ENCODE results near the gene ACTG2. TPM values are rescaled to one million over a fixed set of nuclear protein-coding genes. Genes with fewer than 3 reads are reported as not detected.
"Not testable (repeated sequence)": the region's sequence is repeated elsewhere in the genome, so short reads cannot be mapped to it uniquely, and the experiment has no call there.

The ACTG2 gene
- total RNA-seq, 2 donors from 2014 or later, result 0.27 TPM; not detected in 1

DNA sequence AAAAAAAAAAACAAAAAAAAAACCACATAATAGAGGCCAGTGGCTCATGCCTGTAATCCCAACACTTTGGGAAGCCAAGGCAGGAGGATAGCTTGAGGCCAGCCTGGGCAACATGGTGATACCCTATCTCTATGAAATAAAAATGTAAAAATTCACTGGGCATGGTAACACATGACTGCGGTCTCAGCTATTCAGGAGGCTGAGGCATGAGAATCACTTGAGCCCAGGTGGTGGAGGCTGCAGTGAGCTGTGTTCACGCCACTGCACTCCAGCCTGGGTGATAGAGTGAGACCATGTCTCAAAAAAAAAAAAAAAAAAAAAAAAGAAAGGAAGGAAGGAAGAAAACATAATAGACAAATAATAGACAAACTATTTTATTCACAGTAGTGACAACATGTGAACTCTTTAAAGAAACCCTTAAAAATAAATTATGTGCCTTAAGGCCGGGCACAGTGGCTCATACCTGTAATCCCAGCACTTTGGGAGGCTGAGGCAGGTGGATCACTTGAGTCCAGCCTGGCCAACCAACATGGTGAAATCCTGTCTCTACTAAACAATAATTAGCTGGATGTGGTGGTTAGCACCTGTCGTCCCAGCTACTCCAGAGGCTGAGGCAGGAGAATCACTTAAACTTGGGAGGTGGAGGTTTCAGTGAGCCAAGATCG lies 11.3 kb downstream of the ACTG2 start:
- ATAC-seq; H3K9me3 Mint-ChIP-seq; H3K36me3 Mint-ChIP-seq; H3K27ac Mint-ChIP-seq; DNase-seq (ENCODE audit: low spot score in 2 of 2): not testable (repeated sequence)

DNA sequence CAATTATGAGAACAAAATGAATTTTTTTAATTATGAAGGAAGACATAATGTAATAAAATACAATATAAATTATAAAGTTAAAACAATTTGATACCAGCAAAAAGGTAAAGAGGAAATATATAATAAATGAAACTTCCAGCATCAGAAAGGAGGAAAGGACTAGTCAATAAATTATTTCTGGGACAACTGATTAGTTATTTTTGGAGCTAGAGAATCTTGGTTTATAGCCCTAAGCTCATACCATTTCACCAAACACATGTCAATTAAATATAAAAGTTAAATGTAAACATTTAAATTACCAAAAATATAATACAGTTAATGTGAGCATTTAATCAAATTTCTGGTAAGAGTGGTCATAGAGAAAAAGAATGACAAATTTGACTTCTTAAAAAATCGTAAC lies 12.1 kb downstream of the ACTG2 start:
- no peak for DNase-seq (ENCODE audit: low spot score in 2 of 2)
- Mint-ChIP-seq H3K9me3 (no peaks in the 10 kb centered on the region), H3K27ac (no peak overlapping the region), H3K36me3 (no peaks in the 10 kb centered on the region)
- no peak for ATAC-seq

DNA sequence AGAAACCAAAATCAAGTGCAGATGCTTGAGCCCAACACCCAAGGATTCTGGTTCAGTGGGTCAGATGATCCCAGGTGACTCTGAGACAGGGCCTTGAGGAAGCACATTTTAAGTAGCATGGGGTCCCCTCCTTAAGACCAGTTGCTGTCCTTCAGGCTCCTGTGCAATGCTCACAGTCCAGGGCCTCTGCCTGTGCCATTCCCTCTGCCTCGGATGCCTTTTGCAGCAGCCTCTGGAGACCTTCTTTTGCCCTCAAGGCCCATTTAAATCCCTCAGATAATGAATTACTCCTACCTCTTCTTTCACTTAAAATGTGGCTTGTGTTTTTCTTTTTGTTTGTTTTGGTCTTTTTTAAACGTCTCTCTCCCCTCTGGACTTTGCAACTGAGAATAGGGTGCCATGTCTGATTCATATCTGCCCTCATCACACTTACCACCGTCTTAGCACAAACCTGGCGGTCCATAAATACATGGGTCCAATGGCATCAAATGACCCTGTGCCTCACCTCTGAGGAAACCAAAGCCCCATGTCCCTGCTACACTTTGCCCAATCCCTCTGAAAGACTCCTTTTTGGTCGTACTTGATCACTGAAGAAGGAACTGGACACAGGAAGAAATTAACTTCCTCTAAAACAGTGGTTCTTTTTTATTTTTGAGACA lies 14.2 kb downstream of the ACTG2 start:
- Mint-ChIP-seq H3K36me3 (no peaks in the 10 kb centered on the region), H3K9me3 (no peaks in the 10 kb centered on the region), H3K27ac (no peak overlapping the region)
- ATAC-seq (no peak), DNase-seq (ENCODE audit: low spot score in 2 of 2) (no peak)

DNA sequence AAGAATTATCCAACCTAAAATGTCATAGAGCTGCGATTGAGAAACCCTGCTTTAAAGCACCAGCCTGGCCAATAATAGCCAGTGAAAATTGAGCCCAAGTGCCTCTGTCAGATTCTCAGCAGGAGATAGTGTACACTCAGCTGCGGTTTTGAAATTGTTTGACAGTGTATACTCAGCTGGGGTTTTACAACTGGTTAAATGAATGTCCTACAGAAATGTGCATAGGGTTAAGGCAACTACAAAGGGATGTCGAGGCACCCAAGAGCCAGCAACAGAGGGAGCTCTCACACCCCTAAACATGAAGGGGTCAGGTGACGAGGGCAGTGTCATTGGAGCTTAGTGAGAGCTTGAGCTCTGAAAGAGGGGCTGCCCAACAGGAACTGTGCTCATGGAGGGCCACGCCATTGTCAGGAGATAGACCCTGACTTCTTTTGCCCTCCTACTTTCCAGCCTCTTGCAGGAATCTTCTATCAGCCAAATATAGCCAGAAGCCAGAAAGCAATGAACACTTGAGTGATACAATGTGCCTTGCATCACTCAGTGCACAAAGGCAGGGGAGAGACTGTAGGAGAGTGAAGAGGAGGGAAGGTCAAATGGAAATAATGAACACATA lies 15.1 kb downstream of the ACTG2 start:
- ATAC-seq (peak; percentile 96), DNase-seq (ENCODE audit: low spot score in 2 of 2) (peak in 1 of 2 donors; percentile 45)
- Mint-ChIP-seq H3K9me3 (no peaks in the 10 kb centered on the region), H3K36me3 (no peaks in the 10 kb centered on the region), H3K27ac (peak overlapping the region in 1 of 2 donors; percentile 23)

DNA sequence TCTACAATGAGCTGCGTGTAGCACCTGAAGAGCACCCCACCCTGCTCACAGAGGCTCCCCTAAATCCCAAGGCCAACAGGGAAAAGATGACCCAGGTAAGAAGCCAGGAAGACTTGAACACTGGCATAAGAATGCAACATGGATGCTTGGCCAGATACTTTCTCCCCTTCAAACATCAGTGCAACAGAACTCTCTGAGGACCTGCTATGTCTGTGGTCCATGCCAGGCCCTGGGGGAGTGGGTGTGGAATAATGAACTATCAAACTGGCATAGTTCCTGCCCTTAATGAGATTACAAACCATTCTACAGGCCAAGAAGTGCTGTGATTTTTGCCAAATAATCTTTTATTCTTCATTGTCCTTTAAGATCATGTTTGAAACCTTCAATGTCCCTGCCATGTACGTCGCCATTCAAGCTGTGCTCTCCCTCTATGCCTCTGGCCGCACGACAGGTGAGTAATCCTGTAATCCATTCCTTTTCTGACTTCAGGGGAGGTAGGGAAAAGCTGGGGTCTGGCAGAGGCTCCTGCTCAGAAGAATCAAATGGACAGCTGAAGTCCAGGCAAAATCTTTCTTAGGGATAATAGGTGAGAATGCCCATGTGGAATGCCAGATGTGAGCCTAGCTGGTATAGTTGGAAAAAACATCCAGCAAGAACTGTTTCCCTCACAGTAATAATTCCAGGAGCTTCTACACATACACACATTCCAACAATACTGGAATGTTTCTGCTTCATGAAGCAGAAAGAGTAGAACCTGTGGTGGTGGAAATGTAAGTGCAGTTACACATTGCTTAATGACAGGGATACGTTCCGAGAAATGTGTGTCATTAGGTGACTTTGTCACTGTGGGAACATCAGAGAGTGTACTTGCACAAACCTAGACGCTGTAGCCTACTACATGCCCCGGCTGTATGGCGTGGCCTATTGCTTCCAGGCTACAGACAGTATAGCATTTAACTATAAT lies 16.2 kb downstream of the ACTG2 start:
- ATAC-seq, result no peak
- Mint-ChIP-seq H3K27ac (peak overlapping the region in 1 of 2 donors; percentile 23), H3K36me3 (no peaks in the 10 kb centered on the region)

DNA sequence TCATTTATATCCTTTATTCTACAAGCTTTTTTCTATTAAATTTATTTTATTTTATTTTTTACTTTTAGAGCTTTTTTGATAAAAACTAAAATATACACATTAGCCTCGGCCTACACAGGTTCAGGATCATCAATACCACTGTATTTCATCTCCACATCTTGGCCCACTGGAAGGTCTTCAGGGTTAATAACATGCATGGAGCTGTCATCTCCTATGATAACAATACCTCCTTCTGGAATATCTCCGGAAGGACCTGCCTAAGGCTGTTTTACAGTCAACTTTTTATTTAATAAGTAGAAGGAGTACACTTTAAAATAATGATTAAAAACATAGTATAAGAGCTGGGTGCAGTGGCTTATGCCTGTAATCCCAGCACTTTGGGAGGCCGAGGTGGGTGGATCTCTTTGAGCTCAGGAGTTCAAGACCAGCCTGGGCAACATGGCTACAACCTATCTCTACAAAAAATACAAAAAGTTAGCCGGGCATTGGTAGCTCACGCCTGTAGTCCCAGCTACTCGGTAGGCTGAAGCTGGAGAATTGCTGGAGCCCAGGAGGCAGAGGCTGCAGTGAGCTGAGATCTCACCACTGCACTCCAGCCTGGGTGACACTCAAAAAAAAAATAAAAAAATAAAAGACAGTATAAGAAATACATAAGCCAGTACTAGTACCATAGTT lies 18.2 kb downstream of the ACTG2 start:
- H3K9me3 Mint-ChIP-seq, result no peaks in the 10 kb centered on the region
- no peaks in the 10 kb centered on the region for H3K36me3 Mint-ChIP-seq
- no peak overlapping the region for H3K27ac Mint-ChIP-seq
- ATAC-seq, result no peak
- DNase-seq (ENCODE audit: low spot score in 2 of 2), result no peak

More for the DNA sequence above, 16.2 kb downstream of the ACTG2 start:
- H3K9me3 Mint-ChIP-seq, result no peaks in the 10 kb centered on the region
- DNase-seq (ENCODE audit: low spot score in 2 of 2), result no peak

DNA sequence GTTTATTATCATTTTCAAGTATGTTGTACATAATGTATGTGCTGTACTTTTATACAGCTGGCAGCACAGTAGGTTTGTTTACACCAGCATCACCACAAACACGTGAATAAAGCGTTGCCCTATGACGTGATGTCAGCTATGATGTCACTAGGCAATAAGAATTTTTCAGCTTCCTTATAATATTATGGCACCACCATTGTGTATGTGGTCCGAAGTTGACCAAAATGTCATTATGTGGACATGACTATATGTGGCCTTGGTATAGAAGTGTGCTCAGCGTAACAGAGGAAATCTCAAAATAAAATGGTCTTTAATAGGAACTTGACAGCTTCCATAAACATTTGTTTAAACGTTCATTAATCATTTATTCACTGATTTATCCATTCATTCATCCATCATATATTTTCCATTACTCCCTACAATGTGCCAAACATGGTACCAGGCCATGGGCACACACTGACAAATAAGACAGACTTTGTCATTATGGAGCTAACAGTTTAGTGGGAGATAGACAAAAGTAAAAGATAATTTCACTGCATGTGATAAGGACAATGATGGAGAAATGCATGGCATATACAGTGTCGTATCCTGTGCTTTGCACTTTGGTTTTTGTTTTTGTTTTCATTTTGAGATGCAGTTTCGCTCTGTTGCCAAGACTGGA lies 18.9 kb downstream of the ACTG2 start:
- H3K27ac Mint-ChIP-seq, result no peak overlapping the region
- ATAC-seq, result no peak
- no peak for DNase-seq (ENCODE audit: low spot score in 2 of 2)
- no peaks in the 10 kb centered on the region for H3K36me3 Mint-ChIP-seq
- H3K9me3 Mint-ChIP-seq, result no peaks in the 10 kb centered on the region

DNA sequence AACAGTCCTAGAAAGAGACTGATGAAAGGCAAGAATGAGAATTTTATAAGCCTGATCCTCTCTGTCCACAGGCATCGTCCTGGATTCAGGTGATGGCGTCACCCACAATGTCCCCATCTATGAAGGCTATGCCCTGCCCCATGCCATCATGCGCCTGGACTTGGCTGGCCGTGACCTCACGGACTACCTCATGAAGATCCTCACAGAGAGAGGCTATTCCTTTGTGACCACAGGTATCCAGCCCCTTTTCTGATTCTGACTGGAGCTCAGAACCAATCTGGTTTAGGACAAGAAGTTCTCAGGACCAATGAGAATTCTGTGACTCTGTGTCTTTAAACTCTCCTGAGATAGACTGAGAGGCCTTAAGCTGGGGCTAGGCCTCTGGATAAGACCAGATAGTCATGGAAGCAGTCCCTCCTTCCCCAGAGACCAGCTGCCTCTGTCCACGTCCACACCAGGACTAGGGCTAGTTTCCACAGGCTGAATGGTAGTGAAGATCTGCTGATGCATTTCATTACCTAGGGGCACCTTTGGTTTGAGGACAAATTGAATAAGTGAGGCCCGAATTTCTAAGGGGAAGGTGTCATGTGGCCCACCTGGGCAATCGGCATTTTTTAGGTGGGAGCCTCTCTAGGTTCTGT lies 20.7 kb downstream of the ACTG2 start:
- ATAC-seq, result no peak
- H3K9me3 Mint-ChIP-seq, result no peaks in the 10 kb centered on the region
- no peak for DNase-seq (ENCODE audit: low spot score in 2 of 2)
- no peak overlapping the region for H3K27ac Mint-ChIP-seq
- no peaks in the 10 kb centered on the region for H3K36me3 Mint-ChIP-seq

DNA sequence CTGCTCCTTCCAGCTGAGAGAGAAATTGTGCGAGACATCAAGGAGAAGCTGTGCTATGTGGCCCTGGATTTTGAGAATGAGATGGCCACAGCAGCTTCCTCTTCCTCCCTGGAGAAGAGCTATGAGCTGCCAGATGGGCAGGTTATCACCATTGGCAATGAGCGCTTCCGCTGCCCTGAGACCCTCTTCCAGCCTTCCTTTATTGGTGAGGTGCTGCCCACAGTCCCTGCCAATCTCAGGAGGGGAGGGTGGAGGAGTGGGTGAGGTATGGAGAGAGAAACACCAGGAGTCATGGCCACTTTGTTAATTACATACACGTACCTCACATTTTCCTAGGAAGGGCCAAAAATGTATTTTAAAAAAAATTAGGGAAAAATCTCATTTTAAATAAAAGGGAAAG lies 21.9 kb downstream of the ACTG2 start:
- peak overlapping the region in 1 of 2 donors; percentile 16 for H3K27ac Mint-ChIP-seq
- no peaks in the 10 kb centered on the region for H3K36me3 Mint-ChIP-seq
- ATAC-seq, result no peak
- DNase-seq (ENCODE audit: low spot score in 2 of 2), result no peak
- no peaks in the 10 kb centered on the region for H3K9me3 Mint-ChIP-seq

DNA sequence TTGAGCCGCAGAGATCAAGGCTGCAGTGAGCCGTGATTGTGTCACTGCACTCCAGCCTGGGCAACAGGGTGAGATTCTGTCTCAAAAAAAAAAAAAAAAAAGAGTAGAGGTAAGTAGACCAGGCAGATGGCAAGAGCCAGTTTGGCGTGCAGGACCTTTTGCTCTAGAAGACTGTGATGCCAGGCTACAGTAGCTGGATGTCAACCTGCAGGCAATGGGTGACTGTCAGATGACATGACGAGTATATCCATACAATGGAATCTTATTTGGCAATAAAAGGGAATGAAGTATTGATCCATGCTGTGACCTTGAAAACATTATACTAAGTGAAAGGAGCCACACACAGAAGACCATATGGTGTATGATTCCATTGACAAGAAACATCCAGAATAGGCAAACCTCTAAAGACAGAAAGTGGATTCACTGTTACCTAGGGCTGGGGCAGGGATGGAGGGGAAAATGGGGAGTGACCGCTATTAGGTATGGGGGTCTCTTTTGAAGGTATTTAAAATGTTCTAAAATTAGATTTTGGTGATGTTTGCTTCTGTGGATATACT lies 22.7 kb downstream of the ACTG2 start:
- no peak for ATAC-seq

DNA sequence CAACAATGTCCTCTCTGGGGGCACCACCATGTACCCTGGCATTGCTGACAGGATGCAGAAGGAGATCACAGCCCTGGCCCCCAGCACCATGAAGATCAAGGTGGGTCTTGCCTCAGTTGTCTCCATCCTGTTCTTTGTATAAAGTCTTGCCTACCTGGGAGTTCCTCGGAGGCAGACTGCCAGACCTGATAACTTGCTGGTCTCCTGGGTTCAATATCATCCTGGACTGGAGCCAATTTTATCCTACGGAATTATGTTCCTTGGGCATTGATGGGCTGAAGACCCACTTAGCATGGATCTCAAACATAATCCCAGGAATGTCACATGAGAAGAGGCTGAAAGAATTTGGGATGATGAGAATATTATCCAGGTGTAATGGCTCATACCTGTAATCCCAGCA lies 23.9 kb downstream of the ACTG2 start:
- no peaks in the 10 kb centered on the region for H3K36me3 Mint-ChIP-seq
- no peak for ATAC-seq
- DNase-seq (ENCODE audit: low spot score in 2 of 2), result no peak
- no peaks in the 10 kb centered on the region for H3K9me3 Mint-ChIP-seq
- H3K27ac Mint-ChIP-seq, result no peak overlapping the region

More for the DNA sequence above, 22.7 kb downstream of the ACTG2 start:
- peak overlapping the region in 1 of 2 donors; percentile 38 for H3K27ac Mint-ChIP-seq
- no peaks in the 10 kb centered on the region for H3K36me3 Mint-ChIP-seq
- no peak for DNase-seq (ENCODE audit: low spot score in 2 of 2)
- no peaks in the 10 kb centered on the region for H3K9me3 Mint-ChIP-seq

DNA sequence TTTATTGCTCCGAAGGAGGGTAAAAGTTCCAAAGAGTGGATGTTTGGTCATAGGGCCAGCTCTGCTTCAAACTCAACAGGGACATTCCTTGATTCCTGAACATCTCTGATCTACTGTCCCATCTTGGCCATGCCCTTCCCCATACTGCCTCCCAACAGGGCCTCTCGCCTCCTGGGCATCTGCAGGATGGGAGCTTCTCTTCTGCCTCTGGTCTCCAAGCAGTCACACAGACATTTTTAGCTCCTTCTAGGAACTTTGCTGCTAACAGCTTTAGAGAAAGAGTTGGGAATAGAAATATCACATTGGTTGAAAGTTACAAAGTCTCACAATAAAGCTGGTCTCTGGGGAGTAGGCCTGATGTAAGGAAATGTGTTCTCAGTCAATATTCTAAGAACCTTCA lies 24.5 kb downstream of the ACTG2 start:
- no peaks in the 10 kb centered on the region for H3K36me3 Mint-ChIP-seq
- no peak overlapping the region for H3K27ac Mint-ChIP-seq
- no peaks in the 10 kb centered on the region for H3K9me3 Mint-ChIP-seq
- DNase-seq (ENCODE audit: low spot score in 2 of 2) (no peak), ATAC-seq (no peak)

DNA sequence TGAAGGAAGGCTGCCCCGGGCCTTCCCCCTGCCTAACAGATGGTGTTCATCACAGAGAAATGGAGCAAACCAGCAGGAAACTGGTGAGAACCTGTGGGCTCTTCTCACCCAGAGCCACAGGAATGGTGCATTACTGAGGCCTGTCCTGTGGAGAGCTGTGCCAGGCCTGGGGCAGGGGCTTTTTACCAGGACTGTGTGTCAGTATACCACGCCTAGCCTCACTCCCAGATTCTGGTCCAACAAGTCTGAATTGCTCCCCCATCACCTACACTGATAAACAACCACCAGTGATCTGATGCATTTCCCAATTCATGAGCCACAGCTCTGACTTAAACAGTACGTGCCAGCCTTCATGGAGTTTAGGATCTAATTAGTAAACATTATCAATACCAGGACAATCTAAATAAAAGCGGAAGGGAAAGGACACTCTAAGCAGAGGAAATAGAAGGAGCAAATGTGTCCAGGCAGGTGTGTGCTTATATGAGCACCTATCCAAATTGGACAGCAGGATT lies 24.9 kb downstream of the ACTG2 start:
- Mint-ChIP-seq H3K9me3 (no peaks in the 10 kb centered on the region), H3K36me3 (no peaks in the 10 kb centered on the region), H3K27ac (no peak overlapping the region)
- DNase-seq (ENCODE audit: low spot score in 2 of 2) (no peak), ATAC-seq (peak in 1 of 2 donors; percentile 36)

DNA sequence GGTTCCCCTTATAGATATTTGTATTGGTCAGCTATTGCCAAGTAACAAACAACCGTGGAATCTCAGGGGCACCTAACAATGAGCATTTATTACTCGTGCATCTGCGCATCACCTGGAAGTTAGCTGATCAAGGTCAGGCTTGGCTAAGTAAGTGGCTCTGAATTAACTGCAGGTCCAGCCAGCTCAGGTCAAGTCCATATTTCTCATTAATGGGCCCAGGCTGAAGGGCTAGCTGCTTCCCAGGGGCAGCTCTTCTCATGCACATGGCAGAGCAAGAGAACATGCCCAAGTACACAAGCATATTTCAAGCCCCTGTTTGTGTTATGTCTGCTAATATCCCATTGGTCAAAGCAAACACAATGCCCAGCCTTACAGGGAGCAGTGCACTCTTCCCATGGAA lies 26.0 kb downstream of the ACTG2 start:
- DNase-seq (ENCODE audit: low spot score in 2 of 2), result no peak
- no peak for ATAC-seq
- Mint-ChIP-seq H3K9me3 (no peaks in the 10 kb centered on the region), H3K27ac (no peak overlapping the region), H3K36me3 (no peaks in the 10 kb centered on the region)

DNA sequence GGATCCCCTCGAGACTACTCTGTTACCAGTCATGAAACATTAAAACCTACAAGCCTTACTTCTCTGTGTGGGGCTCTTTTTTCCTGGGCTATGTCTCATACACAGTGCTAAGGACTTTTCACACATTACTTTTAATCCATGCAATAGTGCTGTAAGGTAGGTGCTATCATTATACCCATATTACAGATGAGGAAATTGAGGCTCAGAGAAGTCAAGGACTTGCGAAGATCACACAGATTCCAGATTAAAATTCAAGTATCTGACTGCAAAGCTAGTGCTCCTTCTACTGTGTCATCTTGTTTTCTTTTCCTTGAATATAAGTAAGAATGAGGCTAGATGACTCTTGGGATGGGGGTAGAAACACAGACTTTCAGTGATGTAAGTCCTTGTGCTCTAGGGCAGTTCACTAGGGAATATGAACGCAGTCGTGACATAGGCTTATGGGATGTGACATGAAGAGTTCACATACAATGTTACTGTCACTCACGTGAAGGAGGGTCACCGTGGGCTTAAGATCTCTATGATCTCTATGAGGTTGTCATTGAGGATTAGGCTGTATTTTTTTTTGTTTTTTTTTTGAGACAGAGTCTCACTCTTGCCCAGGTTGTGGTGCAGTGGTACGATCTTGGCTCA lies 26.9 kb downstream of the ACTG2 start:
- Mint-ChIP-seq H3K36me3 (no peaks in the 10 kb centered on the region), H3K27ac (no peak overlapping the region), H3K9me3 (no peaks in the 10 kb centered on the region)
- DNase-seq (ENCODE audit: low spot score in 2 of 2) (no peak), ATAC-seq (no peak)
